ENCODE results near the gene FARS2. TPM values are rescaled to one million over a fixed set of nuclear protein-coding genes. Genes with fewer than 3 reads are reported as not detected.

Gene FARS2
- total RNA-seq, 1 donor from 2014 or later, result 7.3 TPM

- DNase-seq (ENCODE audit: low read depth), result no peak
Measured at GRCh38 chr6:5285526-5285925, 24.2 kb downstream of the FARS2 start.

- DNase-seq (ENCODE audit: low read depth), result peak; percentile 20
Measured at GRCh38 chr6:5286780-5287179, 25.5 kb downstream of the FARS2 start.

GRCh38 chr6:5287205-5287965, 26.1 kb downstream of the FARS2 start:
- DNase-seq (ENCODE audit: low read depth), result peak; percentile 82

- no peak for DNase-seq (ENCODE audit: low read depth)
Measured at GRCh38 chr6:5287966-5288297, 26.6 kb downstream of the FARS2 start.

- DNase-seq (ENCODE audit: low read depth), result no peak
Measured at GRCh38 chr6:5290097-5290496, 28.8 kb downstream of the FARS2 start.

- DNase-seq (ENCODE audit: low read depth), result no peak
Measured at GRCh38 chr6:5290500-5290899, 29.2 kb downstream of the FARS2 start.

GRCh38 chr6:5292154-5292553, 30.8 kb downstream of the FARS2 start:
- DNase-seq (ENCODE audit: low read depth), result no peak

GRCh38 chr6:5293692-5294091, 32.4 kb downstream of the FARS2 start:
- DNase-seq (ENCODE audit: low read depth), result no peak

- DNase-seq (ENCODE audit: low read depth), result no peak
Measured at GRCh38 chr6:5294392-5295211, 33.3 kb downstream of the FARS2 start.

- DNase-seq (ENCODE audit: low read depth), result no peak
Measured at GRCh38 chr6:5295623-5296022, 34.3 kb downstream of the FARS2 start.

GRCh38 chr6:5300206-5300764, 39.0 kb downstream of the FARS2 start:
- DNase-seq (ENCODE audit: low read depth), result no peak

GRCh38 chr6:5302220-5302946, 41.1 kb downstream of the FARS2 start:
- peak; percentile 25 for DNase-seq (ENCODE audit: low read depth)

GRCh38 chr6:5302995-5303622, 41.8 kb downstream of the FARS2 start:
- DNase-seq (ENCODE audit: low read depth), result no peak

GRCh38 chr6:5303682-5304081, 42.4 kb downstream of the FARS2 start:
- no peak for DNase-seq (ENCODE audit: low read depth)

- DNase-seq (ENCODE audit: low read depth), result no peak
Measured at GRCh38 chr6:5305968-5306626, 44.8 kb downstream of the FARS2 start.

- no peak for DNase-seq (ENCODE audit: low read depth)
Measured at GRCh38 chr6:5307058-5307457, 45.7 kb downstream of the FARS2 start.

- DNase-seq (ENCODE audit: low read depth), result no peak
Measured at GRCh38 chr6:5308066-5308465, 46.8 kb downstream of the FARS2 start.

- DNase-seq (ENCODE audit: low read depth), result no peak
Measured at GRCh38 chr6:5314191-5314865, 53.0 kb downstream of the FARS2 start.

- DNase-seq (ENCODE audit: low read depth), result peak; percentile 52
Measured at GRCh38 chr6:5315881-5316280, 54.6 kb downstream of the FARS2 start.

- no peak for DNase-seq (ENCODE audit: low read depth)
Measured at GRCh38 chr6:5316951-5317350, 55.6 kb downstream of the FARS2 start.

Measured in myocyte (in vitro differentiated cells).